Spleen (tissue), 11 donors: Measurements from ENCODE around the gene CD226. TPM values are rescaled to one million over a fixed set of nuclear protein-coding genes. Genes with fewer than 3 reads are reported as not detected.

Source experiments
- DNase-seq: peaks from one replicate; pipeline ENCODE4 v3.0.0-alpha.2; 2020
- H3K27ac ChIP-seq, 8 donors: fragments of 200-600 bp; sonication (generic) in 7 of 8; 1 replicate in 4 of 8; 2 replicates in 4 of 8; pipeline versions ENCODE4 v1.5.0 to v1.8.0; 2016 to 2021; ENCODE audit warnings: inconsistent platforms in 4 of 8, mild to moderate bottlenecking in 4 of 8, moderate library complexity in 1 of 8
- H3K27me3 ChIP-seq, 7 donors: fragments of 200-600 bp; sonication (generic) in 6 of 7; replicated peaks in 1 of 7; 1 replicate in 4 of 7; 2 replicates in 3 of 7; pipeline versions ENCODE4 v1.5.0 to v1.8.0; 2016 to 2021; ENCODE audit warnings: inconsistent platforms in 3 of 7, mild to moderate bottlenecking in 1 of 7
- H3K36me3 ChIP-seq, 6 donors: fragments of 200-600 bp; sonication (generic) in 5 of 6; 1 replicate in 4 of 6; 2 replicates in 2 of 6; pipeline versions ENCODE4 v1.5.0 to v1.8.0; 2016 to 2021; ENCODE audit warnings: inconsistent platforms in 2 of 6
- H3K4me1 ChIP-seq, 6 donors: fragments of 200-600 bp; sonication (generic) in 5 of 6; 1 replicate in 3 of 6; 2 replicates in 3 of 6; pipeline versions ENCODE4 v1.5.0 to v1.8.0; 2016 to 2021; ENCODE audit warnings: inconsistent platforms in 3 of 6
- H3K4me3 ChIP-seq, 8 donors: fragments of 200-600 bp; sonication (generic) in 7 of 8; 1 replicate in 4 of 8; 2 replicates in 4 of 8; pipeline versions ENCODE4 v1.5.0 to v1.8.0; 2016 to 2021; ENCODE audit warnings: inconsistent platforms in 4 of 8, mild to moderate bottlenecking in 4 of 8, moderate library complexity in 2 of 8
- H3K9me3 ChIP-seq, 8 donors: fragments of 200-600 bp; sonication (generic) in 7 of 8; 1 replicate in 4 of 8; 2 replicates in 4 of 8; pipeline versions ENCODE4 v1.5.0 to v1.8.0; 2016 to 2021; ENCODE audit warnings: inconsistent platforms in 4 of 8
- POLR2A ChIP-seq, 3 donors: fragments of 450-650 bp; IDR thresholded peaks; one replicate each; pipeline ENCODE4 v1.5.1; 2017; ENCODE audit warnings: antibody characterized with exemption in 3 of 3, mild to moderate bottlenecking in 1 of 3
- POLR2AphosphoS5 ChIP-seq, 3 donors: sonication (generic); formaldehyde crosslinking; IDR thresholded peaks; one replicate each; pipeline ENCODE4 v1.5.1; 2017; ENCODE audit warnings: antibody characterized with exemption in 3 of 3
- WGBS, 5 donors: extraction: QIAGEN DNeasy Blood & Tissue Kit in 3 of 5; methylation state at CpG; one replicate each; pipeline versions ENCODE4 v1.1.5 to v1.1.7; 2013 to 2018; 5-methylcytosine and 5-hydroxymethylcytosine counted together
- intact Hi-C: fragments of 100-400 bp; cut with DNase I; formaldehyde crosslinking; loops from one replicate; pipeline ENCODE4 v1.15.0; 2023; ENCODE audit warnings: low total_unique reads
- polyA plus RNA-seq, 3 donors: library from polyadenylated mRNA; stranded (reverse); fragments of 200-250 nt; gene quantifications; one replicate each; pipeline ENCODE4 v1.2.1, GENCODE V29; 2013
- total RNA-seq, 7 donors: library from RNA; depleted of rRNA in 3 of 7; stranded (reverse); fragments of >200 nt in 3 of 7; fragmentation: NEBNext Ultra II Directional in 4 of 7; extraction: Animal tissue kit (Norgen Biotek cat#: 25700) in 4 of 7; gene quantifications; one replicate each; pipeline versions ENCODE4 v1.1.0 to v1.2.1, GENCODE V29; 2016 to 2021
- TF ChIP-seq, protein P1 (sequence below), 11 experiments: fragments of 200-600 bp in 7 of 11; fragments of 450-650 bp in 4 of 11; sonication (generic) in 4 of 11; IDR thresholded peaks in 8 of 11; conservative IDR thresholded peaks in 3 of 11; 1 replicate in 7 of 11; 2 replicates in 4 of 11; pipeline versions ENCODE4 v1.4.0 to v1.8.0; 2016 to 2021; ENCODE audit warnings: antibody characterized with exemption in 11 of 11, inconsistent platforms in 4 of 11, mild to moderate bottlenecking in 1 of 11
- donor health status: healthy with polysubstance abuse.
- donor health status: DM: no; HTN: no; CAD: no; lungs with moderate emphysema.
- donor health status: DM: no; HTN: no; CAD: no.
- donor health status: Bipolar disorder and iron deficiency.
- donor health status: healthy.
- donor health status: DM: no; HTN: no; CAD: no.
- donor health status: DM: yes; HTN: yes; CAD: no.

CD226 gene
- total and polyA plus RNA-seq, 10 donors = 0.91 to 51.4 (median 31.7) TPM

GRCh38 chr18:69948919-69949537 lies 1.4 kb upstream of the CD226 start:
- Histone ChIP-seq H3K4me1 (peaks cover 25 to 60% (median 47%) of the 10 kb centered on the region in 6 donors), H3K9me3 (peaks cover 0 to 7% (median 0%) of the 10 kb centered on the region in 8 donors), H3K27me3 (no peaks in the 10 kb centered on the region), H3K27ac (peak overlapping the region in 7 of 8 donors; percentile 40 to 77 (median 61)), H3K4me3 (peak overlapping the region in 1 of 8 donors; percentile 25), H3K36me3 (no peaks in the 10 kb centered on the region)
- peak in 1 of 3 donors; percentile 61 for TF ChIP-seq POLR2AphosphoS5 (IDR thresholded peaks at IDR 0.05)
- no peak for TF ChIP-seq POLR2A (IDR thresholded peaks at IDR 0.05)
- TF ChIP-seq, protein P1, sequence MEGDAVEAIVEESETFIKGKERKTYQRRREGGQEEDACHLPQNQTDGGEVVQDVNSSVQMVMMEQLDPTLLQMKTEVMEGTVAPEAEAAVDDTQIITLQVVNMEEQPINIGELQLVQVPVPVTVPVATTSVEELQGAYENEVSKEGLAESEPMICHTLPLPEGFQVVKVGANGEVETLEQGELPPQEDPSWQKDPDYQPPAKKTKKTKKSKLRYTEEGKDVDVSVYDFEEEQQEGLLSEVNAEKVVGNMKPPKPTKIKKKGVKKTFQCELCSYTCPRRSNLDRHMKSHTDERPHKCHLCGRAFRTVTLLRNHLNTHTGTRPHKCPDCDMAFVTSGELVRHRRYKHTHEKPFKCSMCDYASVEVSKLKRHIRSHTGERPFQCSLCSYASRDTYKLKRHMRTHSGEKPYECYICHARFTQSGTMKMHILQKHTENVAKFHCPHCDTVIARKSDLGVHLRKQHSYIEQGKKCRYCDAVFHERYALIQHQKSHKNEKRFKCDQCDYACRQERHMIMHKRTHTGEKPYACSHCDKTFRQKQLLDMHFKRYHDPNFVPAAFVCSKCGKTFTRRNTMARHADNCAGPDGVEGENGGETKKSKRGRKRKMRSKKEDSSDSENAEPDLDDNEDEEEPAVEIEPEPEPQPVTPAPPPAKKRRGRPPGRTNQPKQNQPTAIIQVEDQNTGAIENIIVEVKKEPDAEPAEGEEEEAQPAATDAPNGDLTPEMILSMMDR (IDR thresholded peaks at IDR 0.05 in 8 of 11, conservative IDR thresholded peaks at IDR 0.05 in 3 of 11) = no peak
- 38 to 45% (median 41%) methylated on average over 15 of the region's 15 CpGs for WGBS, 5 donors
- intact Hi-C loops = no loop called here
- no peak for DNase-seq

GRCh38 chr18:69948256-69948655 lies 583 bp upstream of the CD226 start:
- Histone ChIP-seq H3K27me3 (no peaks in the 10 kb centered on the region), H3K27ac (peak overlapping the region in 7 of 8 donors; percentile 40 to 77 (median 61)), H3K9me3 (peaks cover 0 to 6% (median 0%) of the 10 kb centered on the region in 8 donors), H3K36me3 (no peaks in the 10 kb centered on the region), H3K4me3 (no peak overlapping the region), H3K4me1 (peaks cover 25 to 61% (median 47%) of the 10 kb centered on the region in 6 donors)
- TF ChIP-seq POLR2A (IDR thresholded peaks at IDR 0.05) (no peak), POLR2AphosphoS5 (IDR thresholded peaks at IDR 0.05) (no peak)
- TF ChIP-seq, protein P1 (IDR thresholded peaks at IDR 0.05 in 8 of 11, conservative IDR thresholded peaks at IDR 0.05 in 3 of 11) = no peak
- DNase-seq = no peak
- intact Hi-C loops = no loop called here
- 47 to 60% (median 57%) methylated on average over 2 of the region's 2 CpGs for WGBS, 5 donors

DNA sequence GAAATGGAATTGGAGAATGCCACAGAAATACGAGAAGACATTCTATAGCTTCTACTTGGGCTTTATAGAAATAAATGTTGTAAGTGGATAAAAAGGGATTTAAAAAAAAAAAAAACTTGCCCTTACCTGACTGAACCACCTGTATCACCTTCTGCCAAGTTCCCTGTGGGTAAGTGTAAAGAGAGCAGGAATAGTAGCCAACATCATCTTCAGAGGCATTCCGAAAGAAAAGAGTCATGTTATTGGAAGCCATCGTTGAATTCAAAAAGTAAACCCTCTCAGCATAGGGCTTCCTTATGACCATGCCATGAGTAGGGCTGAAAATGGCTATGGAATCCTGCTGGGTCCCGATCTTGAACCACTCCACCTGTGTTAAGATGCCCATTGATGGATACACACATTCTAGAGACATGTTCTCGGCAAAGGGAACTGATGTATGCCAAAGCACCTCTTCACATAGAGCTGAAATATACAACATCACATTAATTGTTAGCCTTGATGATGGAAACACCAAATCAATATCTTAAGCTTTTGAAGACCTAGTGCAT lies 991 bp downstream of the CD226 start:
- H3K27me3 ChIP-seq = no peaks in the 10 kb centered on the region
- peak overlapping the region in 4 of 8 donors; percentile 5 to 52 (median 18) for H3K4me3 ChIP-seq
- intact Hi-C loops = no loop called here
- H3K27ac ChIP-seq = peak overlapping the region in 7 of 8 donors; percentile 12 to 77 (median 61)
- TF ChIP-seq, protein P1 (IDR thresholded peaks at IDR 0.05 in 8 of 11, conservative IDR thresholded peaks at IDR 0.05 in 3 of 11) = no peak
- TF ChIP-seq POLR2A (IDR thresholded peaks at IDR 0.05) (no peak), POLR2AphosphoS5 (IDR thresholded peaks at IDR 0.05) (no peak)
- 84 to 91% (median 87%) methylated on average over 5 of the region's 5 CpGs for WGBS, 5 donors
- H3K4me1 ChIP-seq = peaks cover 25 to 71% (median 43%) of the 10 kb centered on the region in 6 donors
- H3K36me3 ChIP-seq = peaks cover 0 to 7% (median 0%) of the 10 kb centered on the region in 6 donors
- peaks cover 0 to 15% (median 8%) of the 10 kb centered on the region in 8 donors for H3K9me3 ChIP-seq
- DNase-seq = no peak
